ENCODE data around the gene SHCBP1L. TPM values are rescaled to one million over a fixed set of nuclear protein-coding genes. Genes with fewer than 3 reads are reported as not detected.

SHCBP1L gene
- total RNA-seq, 4 donors from 2014 or later: 0.11 TPM; not detected in 3

- Histone ChIP-seq H3K27me3 (no peaks in the 10 kb centered on the region), H3K4me3 (no peak overlapping the region), H3K9me3 (no peaks in the 10 kb centered on the region), H3K36me3 (peaks cover 44 to 98% (median 84%) of the 10 kb centered on the region in 4 donors), H3K4me1 (peaks cover 3 to 19% (median 12%) of the 10 kb centered on the region in 4 donors), H3K27ac (replicated peaks in 1 of 4) (no peak overlapping the region)
- TF ChIP-seq POLR2A (IDR thresholded peaks at IDR 0.05; ENCODE audit: low read depth) (no peak), EP300 (IDR thresholded peaks at IDR 0.05) (no peak)
- no peak for DNase-seq (ENCODE audit: extremely low spot score)
- 95% methylated on average over 4 of the region's 4 CpGs for WGBS
- intact Hi-C loops (cut with DNase I): no loop called here
Observed at GRCh38 chr1:182850319-182850718, 102.6 kb downstream of the SHCBP1L start.

Small RNA genes within 50 kb of the gene (small RNA-seq; reads per million reads assigned to genes)
- gene HMGN1P4 (0 reads per million in 3 donors), gene RNU6-41P (0 reads per million in 3 donors)

Other genes with a start within 250 kb of the SHCBP1L start
- gene NPL, start 163.4 kb downstream of the SHCBP1L start, total RNA-seq: 1 to 10 TPM; 4.6 to 7.2 (median 6.6) TPM
- gene DHX9, start 113.8 kb downstream of the SHCBP1L start, total RNA-seq: 10 to 100 TPM; 73.0 to 89.7 (median 74.5) TPM
- gene LAMC1, start 70.3 kb upstream of the SHCBP1L start, total RNA-seq: 100 to 1,000 TPM; 387 to 474 (median 408) TPM
- 10 to 100 TPM; 11.2 to 32.6 (median 14.9) TPM for gene LAMC2, start 233.1 kb upstream of the SHCBP1L start, total RNA-seq